ENCODE data around the gene DEFB113.

Gene DEFB113

GRCh38 chr6:49939993-49940498, 29.4 kb downstream of the DEFB113 start:
- Histone ChIP-seq H3K36me3 (no peaks in the 10 kb centered on the region), H3K27me3 (no peaks in the 10 kb centered on the region), H3K9ac (no peak overlapping the region), H3K27ac (no peak overlapping the region), H3K4me3 (no peak overlapping the region), H3K4me1 (peaks cover 0 to 23% (median 0%) of the 10 kb centered on the region in 10 experiments; a peak in 6 of 20 replicates), H3K9me3 (replicated peaks in 1 of 11) (peaks cover 0 to 13% (median 0%) of the 10 kb centered on the region in 11 experiments; a peak in 3 of 22 replicates), H4K20me1 (no peaks in the 10 kb centered on the region), H3K4me2 (no peak overlapping the region)
- no peak for TF ChIP-seq Cebpa-rat (IDR thresholded peaks at IDR 0.05)

- Histone ChIP-seq H3K27ac (no peak overlapping the region), H3K4me3 (no peak overlapping the region), H3K9ac (no peak overlapping the region), H3K36me3 (no peaks in the 10 kb centered on the region), H4K20me1 (no peaks in the 10 kb centered on the region), H3K4me1 (peaks cover 0 to 26% (median 0%) of the 10 kb centered on the region in 10 experiments; a peak in 6 of 20 replicates), H3K4me2 (peak overlapping the region in 3 of 11 experiments; percentile 23 to 44 (median 44); a peak in 2 of 22 replicates), H3K9me3 (replicated peaks in 1 of 11) (no peaks in the 10 kb centered on the region), H3K27me3 (no peaks in the 10 kb centered on the region)
- no peak for TF ChIP-seq Cebpa-rat (IDR thresholded peaks at IDR 0.05)
These were observed 31.6 kb downstream of the DEFB113 start for GRCh38 chr6:49937811-49938210.

GRCh38 chr6:49937017-49937416, 32.4 kb downstream of the DEFB113 start:
- H3K4me2 ChIP-seq, result peak overlapping the region in 3 of 11 experiments; percentile 23 to 44 (median 44); a peak in 6 of 22 replicates
- peaks cover 0 to 26% (median 0%) of the 10 kb centered on the region in 10 experiments; a peak in 6 of 20 replicates for H3K4me1 ChIP-seq
- H4K20me1 ChIP-seq, result no peaks in the 10 kb centered on the region
- no peak for TF ChIP-seq Cebpa-rat (IDR thresholded peaks at IDR 0.05)
- no peaks in the 10 kb centered on the region for H3K27me3 ChIP-seq
- no peaks in the 10 kb centered on the region for H3K9me3 ChIP-seq (replicated peaks in 1 of 11)
- no peak overlapping the region for H3K27ac ChIP-seq
- no peak overlapping the region for H3K4me3 ChIP-seq
- H3K9ac ChIP-seq, result no peak overlapping the region
- H3K36me3 ChIP-seq, result no peaks in the 10 kb centered on the region

GRCh38 chr6:49935387-49935786, 34.0 kb downstream of the DEFB113 start:
- H3K4me1 ChIP-seq, result peaks cover 0 to 26% (median 0%) of the 10 kb centered on the region in 10 experiments; a peak in 6 of 20 replicates
- H3K4me2 ChIP-seq, result peak overlapping the region in 2 of 11 experiments; percentile 10 to 39; a peak in 3 of 22 replicates
- no peaks in the 10 kb centered on the region for H3K9me3 ChIP-seq (replicated peaks in 1 of 11)
- no peaks in the 10 kb centered on the region for H3K36me3 ChIP-seq
- no peaks in the 10 kb centered on the region for H4K20me1 ChIP-seq
- TF ChIP-seq Cebpa-rat (IDR thresholded peaks at IDR 0.05), result no peak
- H3K27me3 ChIP-seq, result no peaks in the 10 kb centered on the region
- H3K9ac ChIP-seq, result no peak overlapping the region
- no peak overlapping the region for H3K27ac ChIP-seq
- no peak overlapping the region for H3K4me3 ChIP-seq

- Histone ChIP-seq H3K27me3 (no peaks in the 10 kb centered on the region), H3K4me3 (no peak overlapping the region), H3K27ac (no peak overlapping the region), H3K36me3 (no peaks in the 10 kb centered on the region), H3K9ac (no peak overlapping the region), H3K4me1 (peaks cover 0 to 26% (median 0%) of the 10 kb centered on the region in 10 experiments; a peak in 6 of 20 replicates), H4K20me1 (no peaks in the 10 kb centered on the region), H3K4me2 (no peak overlapping the region), H3K9me3 (replicated peaks in 1 of 11) (no peaks in the 10 kb centered on the region)
- TF ChIP-seq Cebpa-rat (IDR thresholded peaks at IDR 0.05), result no peak
These were observed 34.7 kb downstream of the DEFB113 start for GRCh38 chr6:49934770-49935169.

GRCh38 chr6:49933526-49933925, 35.9 kb downstream of the DEFB113 start:
- H3K36me3 ChIP-seq, result no peaks in the 10 kb centered on the region
- H3K9ac ChIP-seq, result no peak overlapping the region
- no peak for TF ChIP-seq Cebpa-rat (IDR thresholded peaks at IDR 0.05)
- no peaks in the 10 kb centered on the region for H4K20me1 ChIP-seq
- H3K27ac ChIP-seq, result no peak overlapping the region
- H3K27me3 ChIP-seq, result no peaks in the 10 kb centered on the region
- H3K4me1 ChIP-seq, result peaks cover 0 to 26% (median 0%) of the 10 kb centered on the region in 10 experiments; a peak in 6 of 20 replicates
- no peak overlapping the region for H3K4me3 ChIP-seq
- no peak overlapping the region for H3K4me2 ChIP-seq
- H3K9me3 ChIP-seq (replicated peaks in 1 of 11), result no peaks in the 10 kb centered on the region

GRCh38 chr6:49929340-49929739, 40.1 kb downstream of the DEFB113 start:
- no peaks in the 10 kb centered on the region for H4K20me1 ChIP-seq
- H3K36me3 ChIP-seq, result no peaks in the 10 kb centered on the region
- H3K4me2 ChIP-seq, result no peak overlapping the region
- no peaks in the 10 kb centered on the region for H3K27me3 ChIP-seq
- H3K4me1 ChIP-seq, result no peaks in the 10 kb centered on the region
- H3K4me3 ChIP-seq, result no peak overlapping the region
- no peaks in the 10 kb centered on the region for H3K9me3 ChIP-seq (replicated peaks in 1 of 11)
- H3K27ac ChIP-seq, result no peak overlapping the region
- H3K9ac ChIP-seq, result no peak overlapping the region
- no peak for TF ChIP-seq Cebpa-rat (IDR thresholded peaks at IDR 0.05)

- H3K36me3 ChIP-seq, result no peaks in the 10 kb centered on the region
These were observed 45.6 kb downstream of the DEFB113 start for GRCh38 chr6:49923826-49924225.

GRCh38 chr6:49919935-49920644, 49.3 kb downstream of the DEFB113 start:
- no peaks in the 10 kb centered on the region for H3K27me3 ChIP-seq
- TF ChIP-seq Cebpa-rat (IDR thresholded peaks at IDR 0.05), result no peak
- H4K20me1 ChIP-seq, result no peaks in the 10 kb centered on the region
- peaks cover 0 to 7% (median 0%) of the 10 kb centered on the region in 10 experiments; a peak in 2 of 20 replicates for H3K4me1 ChIP-seq
- no peak overlapping the region for H3K9ac ChIP-seq
- H3K36me3 ChIP-seq, result no peaks in the 10 kb centered on the region
- H3K27ac ChIP-seq, result no peak overlapping the region
- no peak overlapping the region for H3K4me3 ChIP-seq
- no peak overlapping the region for H3K4me2 ChIP-seq
- H3K9me3 ChIP-seq (replicated peaks in 1 of 11), result no peaks in the 10 kb centered on the region

More at GRCh38 chr6:49923826-49924225, 45.6 kb downstream of the DEFB113 start:
- Histone ChIP-seq H4K20me1 (no peaks in the 10 kb centered on the region), H3K27ac (no peak overlapping the region), H3K4me1 (no peaks in the 10 kb centered on the region), H3K4me2 (no peak overlapping the region), H3K4me3 (no peak overlapping the region), H3K9ac (no peak overlapping the region), H3K27me3 (no peaks in the 10 kb centered on the region), H3K9me3 (replicated peaks in 1 of 11) (no peaks in the 10 kb centered on the region)
- TF ChIP-seq Cebpa-rat (IDR thresholded peaks at IDR 0.05), result no peak
